Pancreas (tissue), 10 donors: ENCODE measurements around the gene EFCAB6. TPM values are rescaled to one million over a fixed set of nuclear protein-coding genes. Genes with fewer than 3 reads are reported as not detected.
A peak's percentile ranks its signal among the peaks of the same experiment; 100 is the strongest.

Source experiments
- ATAC-seq, 4 donors: fragments of 200-7000 bp; cut with Tn5 transposase; one replicate each; pipeline versions ENCODE4 v1.8.0 to v1.9.1; 2020; ENCODE audit warnings: mild to moderate bottlenecking in 4 of 4, moderate library complexity in 4 of 4
- DNase-seq, 6 donors: peaks; one replicate each; pipeline ENCODE4 v3.0.0-alpha.2; 2020
- FAIRE-seq: peaks from 2 replicates; lab custom pipeline; 2012; peaks lifted over from hg19 to GRCh38; lab: Jason Lieb, UNC
- H3K27ac ChIP-seq, 4 donors: fragments of 200-600 bp; sonication (generic); 1 replicate in 3 of 4; 2 replicates in 1 of 4; pipeline versions ENCODE4 v1.5.0 to v1.8.0; 2020
- H3K27me3 ChIP-seq, 4 donors: fragments of 200-600 bp; one replicate each; pipeline ENCODE4 v1.8.0; 2021
- H3K36me3 ChIP-seq, 3 donors: fragments of 200-600 bp; sonication (generic) in 1 of 3; one replicate each; pipeline versions ENCODE4 v1.5.0 to v1.8.0; 2020 to 2021
- H3K4me1 ChIP-seq, 3 donors: fragments of 200-600 bp; one replicate each; pipeline ENCODE4 v1.8.0; 2021
- H3K4me3 ChIP-seq, 4 donors: fragments of 200-600 bp; sonication (generic) in 2 of 4; one replicate each; pipeline versions ENCODE4 v1.5.0 to v1.8.0; 2020 to 2021
- H3K9me3 ChIP-seq, 4 donors: fragments of 200-600 bp; one replicate each; pipeline ENCODE4 v1.8.0; 2021
- WGBS, 2 donors: extraction: QIAGEN DNeasy Blood & Tissue Kit; methylation state at CpG; one replicate each; pipeline ENCODE4 v1.1.7; 2013; 5-methylcytosine and 5-hydroxymethylcytosine counted together
- intact Hi-C, 3 donors: fragments of 100-400 bp; cut with DNase I; formaldehyde crosslinking; loops; one replicate each; pipeline versions ENCODE4 v1.11.1 to v1.14.2; 2022
- polyA plus RNA-seq, 2 donors: library from polyadenylated mRNA; stranded (reverse); fragments of 200-250 nt; gene quantifications; one replicate each; pipeline ENCODE4 v1.2.3, GENCODE V29; 2013
- total RNA-seq, 6 donors: library from RNA; stranded (reverse); fragmentation: NEBNext Ultra II Directional in 4 of 6; extraction: Animal tissue kit (Norgen Biotek cat#: 25700) in 4 of 6; gene quantifications; one replicate each; pipeline versions ENCODE4 v1.2.1 to v1.2.4, GENCODE V29; 2021 to 2023
- TF ChIP-seq, protein P1 (sequence below), 4 donors: fragments of 200-600 bp; sonication (generic) in 3 of 4; IDR thresholded peaks; one replicate each; pipeline versions ENCODE4 v1.5.0 to v1.8.0; 2021; ENCODE audit warnings: antibody characterized with exemption in 4 of 4
- donor health status: healthy with polysubstance abuse.
- donor health status: DM: no; HTN: no; CAD: no; lungs with moderate emphysema.
- donor health status: DM: no; HTN: no; CAD: no.
- donor health status: control.
- donor health status: control.
- donor health status: Bipolar disorder and iron deficiency.
- donor health status: DM: yes; HTN: yes; CAD: no.
- donor health status: DM: no; HTN: no; CAD: no.
- donor health status: DM: no; HTN: no; CAD: no.
- donor health status: DM: yes; HTN: yes; CAD: no.

Gene EFCAB6
- total and polyA plus RNA-seq, 8 donors, result 1.6 to 3.4 (median 2.2) TPM

DNA sequence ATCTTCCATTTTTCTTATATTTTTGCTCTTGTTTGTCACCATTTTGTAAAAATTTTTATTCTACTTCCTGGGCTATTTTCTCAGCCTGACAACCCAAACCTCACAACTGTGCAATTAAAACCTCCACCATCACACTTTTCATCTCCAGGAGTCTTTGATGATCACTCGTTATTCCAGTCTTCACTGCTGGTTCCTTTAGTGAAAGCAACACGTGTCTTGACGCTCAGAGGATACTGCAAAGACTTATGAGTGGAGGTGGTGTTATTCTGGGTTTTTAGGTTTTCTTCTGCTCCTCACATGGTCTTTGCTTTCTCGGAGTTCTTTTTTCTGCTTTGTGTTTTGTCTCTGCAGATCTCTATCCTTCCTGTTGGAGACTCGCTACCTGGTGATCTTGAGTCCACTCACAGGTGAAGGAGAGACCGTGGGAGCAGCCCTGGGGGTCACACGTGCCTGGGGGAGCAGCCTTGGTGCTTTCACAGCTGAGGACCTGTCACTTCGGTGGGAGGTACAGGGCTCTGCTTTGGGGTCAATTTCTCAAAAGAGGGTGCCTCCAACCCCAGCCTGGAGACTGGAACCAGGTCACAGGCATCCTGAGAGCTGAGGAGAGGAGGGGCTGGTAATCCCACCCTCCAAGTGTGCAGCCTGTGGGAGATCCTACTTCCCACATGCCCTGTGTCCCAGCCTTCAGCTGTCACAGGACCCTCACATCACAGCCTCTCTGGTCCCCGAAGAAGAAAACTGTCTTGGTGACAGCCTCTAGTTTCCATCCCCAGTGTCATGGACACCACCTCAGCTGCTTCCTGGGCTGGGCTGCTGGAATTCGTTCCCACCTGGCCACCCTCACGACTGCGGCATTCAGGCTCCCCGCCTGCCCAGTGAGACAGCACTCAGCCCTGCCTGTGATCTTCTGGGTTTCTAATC, 39.2 kb upstream of the EFCAB6 start:
- DNase-seq (peak in 2 of 6 donors; percentile 2 to 43), ATAC-seq (no peak), FAIRE-seq (no peak)
- intact Hi-C loops, result no loop called here
- WGBS, 2 donors, result 34 to 50% methylated on average over 13 of the region's 13 CpGs
- Histone ChIP-seq H3K36me3 (no peaks in the 10 kb centered on the region), H3K27me3 (no peaks in the 10 kb centered on the region), H3K4me3 (no peak overlapping the region), H3K4me1 (no peaks in the 10 kb centered on the region), H3K9me3 (no peaks in the 10 kb centered on the region), H3K27ac (no peak overlapping the region)
- TF ChIP-seq, protein P1, sequence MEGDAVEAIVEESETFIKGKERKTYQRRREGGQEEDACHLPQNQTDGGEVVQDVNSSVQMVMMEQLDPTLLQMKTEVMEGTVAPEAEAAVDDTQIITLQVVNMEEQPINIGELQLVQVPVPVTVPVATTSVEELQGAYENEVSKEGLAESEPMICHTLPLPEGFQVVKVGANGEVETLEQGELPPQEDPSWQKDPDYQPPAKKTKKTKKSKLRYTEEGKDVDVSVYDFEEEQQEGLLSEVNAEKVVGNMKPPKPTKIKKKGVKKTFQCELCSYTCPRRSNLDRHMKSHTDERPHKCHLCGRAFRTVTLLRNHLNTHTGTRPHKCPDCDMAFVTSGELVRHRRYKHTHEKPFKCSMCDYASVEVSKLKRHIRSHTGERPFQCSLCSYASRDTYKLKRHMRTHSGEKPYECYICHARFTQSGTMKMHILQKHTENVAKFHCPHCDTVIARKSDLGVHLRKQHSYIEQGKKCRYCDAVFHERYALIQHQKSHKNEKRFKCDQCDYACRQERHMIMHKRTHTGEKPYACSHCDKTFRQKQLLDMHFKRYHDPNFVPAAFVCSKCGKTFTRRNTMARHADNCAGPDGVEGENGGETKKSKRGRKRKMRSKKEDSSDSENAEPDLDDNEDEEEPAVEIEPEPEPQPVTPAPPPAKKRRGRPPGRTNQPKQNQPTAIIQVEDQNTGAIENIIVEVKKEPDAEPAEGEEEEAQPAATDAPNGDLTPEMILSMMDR (IDR thresholded peaks at IDR 0.05), result no peak

- intact Hi-C loops, result no loop called here
- Histone ChIP-seq H3K36me3 (no peaks in the 10 kb centered on the region), H3K27me3 (no peaks in the 10 kb centered on the region), H3K4me1 (no peaks in the 10 kb centered on the region), H3K27ac (no peak overlapping the region), H3K9me3 (no peaks in the 10 kb centered on the region), H3K4me3 (no peak overlapping the region)
- WGBS, 2 donors, result 49 to 60% methylated on average over 12 of the region's 12 CpGs
- FAIRE-seq, result no peak
- ATAC-seq, result no peak
- TF ChIP-seq, protein P1 (IDR thresholded peaks at IDR 0.05), result no peak
- DNase-seq, result peak in 2 of 6 donors; percentile 10 to 49
These were observed 38.4 kb upstream of the EFCAB6 start for GRCh38 chr22:43850529-43850928.

DNA sequence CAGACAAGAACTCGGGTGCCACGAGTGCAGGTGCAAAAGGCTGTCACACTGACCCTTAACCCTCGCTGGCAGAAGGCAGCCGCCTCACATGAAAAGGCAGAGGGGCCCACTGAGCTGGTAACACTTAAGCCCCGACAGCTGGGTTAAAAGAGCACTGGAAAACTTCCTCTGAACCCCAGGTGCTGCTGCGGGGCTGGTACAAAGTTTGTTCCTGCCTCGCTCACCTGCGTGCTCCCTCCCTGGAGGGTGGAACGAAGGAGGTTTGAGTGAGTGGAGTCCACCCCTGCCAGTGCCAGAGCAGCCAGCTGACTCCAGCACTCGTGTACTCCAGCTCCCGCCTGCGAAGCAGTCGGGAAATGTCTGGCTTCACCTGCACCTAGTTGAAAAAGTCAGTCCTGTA, 37.6 kb upstream of the EFCAB6 start:
- whole genome bisulfite sequencing, 2 donors, result 49 to 66% methylated on average over 13 of the region's 13 CpGs
- H3K27ac ChIP-seq, result no peak overlapping the region
- H3K9me3 ChIP-seq, result no peaks in the 10 kb centered on the region
- H3K4me3 ChIP-seq, result no peak overlapping the region
- intact Hi-C loops, result loop anchor here in 1 of 3 donors (10.0 kb wide), 1 partner anchor 455 kb away; no protein-coding TSS in a partner anchor
- DNase-seq, result peak in 2 of 6 donors; percentile 1 to 24
- no peaks in the 10 kb centered on the region for H3K27me3 ChIP-seq
- no peaks in the 10 kb centered on the region for H3K4me1 ChIP-seq
- TF ChIP-seq, protein P1 (IDR thresholded peaks at IDR 0.05), result no peak
- H3K36me3 ChIP-seq, result no peaks in the 10 kb centered on the region
- ATAC-seq, result no peak
- no peak for FAIRE-seq

DNA sequence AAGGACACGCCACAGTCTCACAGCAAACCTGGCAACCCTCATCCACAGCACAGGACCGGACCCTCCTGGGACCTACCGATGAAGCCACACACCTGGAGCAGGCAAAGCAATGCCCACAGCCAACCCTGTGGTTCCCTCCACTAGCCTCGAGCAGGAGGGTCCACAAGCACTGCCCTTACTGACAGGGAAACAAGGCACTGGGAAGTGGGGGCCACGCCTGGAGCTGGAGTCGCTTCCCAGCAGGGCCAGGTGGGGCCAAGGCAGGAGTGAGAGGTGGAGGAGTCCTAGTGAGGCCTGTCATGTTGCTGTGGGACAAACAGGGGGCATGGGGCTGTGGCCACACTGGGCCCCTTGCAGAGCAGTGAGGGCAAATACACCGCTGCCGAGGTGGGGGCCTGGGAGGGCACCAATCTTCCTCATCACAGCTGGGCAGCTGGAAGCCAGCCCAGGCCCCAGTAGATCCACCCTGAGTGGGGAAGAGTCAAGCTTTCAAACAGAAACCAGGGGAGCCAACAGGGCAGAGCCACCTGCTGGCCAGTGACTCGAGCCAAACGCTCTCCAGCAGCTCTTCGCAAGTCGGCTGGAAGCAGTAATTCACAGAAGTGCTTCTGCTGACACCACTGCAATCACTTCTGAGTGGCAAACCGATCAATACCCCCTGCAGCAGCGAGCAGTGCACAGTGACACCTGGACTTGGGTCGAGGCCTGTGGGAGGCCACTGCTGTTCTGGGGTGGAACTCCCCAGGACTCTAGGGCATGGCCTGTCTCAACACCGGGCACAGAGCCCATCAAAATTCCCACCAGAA, 36.5 kb upstream of the EFCAB6 start:
- H3K9me3 ChIP-seq, result no peaks in the 10 kb centered on the region
- TF ChIP-seq, protein P1 (IDR thresholded peaks at IDR 0.05), result peak in 2 of 4 donors; percentile 18 to 31
- H3K4me1 ChIP-seq, result no peaks in the 10 kb centered on the region
- ATAC-seq (peak in 3 of 4 donors; percentile 77 to 90 (median 80)), DNase-seq (peak in 3 of 6 donors; percentile 36 to 62 (median 37)), FAIRE-seq (no peak)
- intact Hi-C loops, result loop anchor here in 1 of 3 donors (10.0 kb wide), 1 partner anchor 454 kb away; no protein-coding TSS in a partner anchor
- no peaks in the 10 kb centered on the region for H3K27me3 ChIP-seq
- H3K36me3 ChIP-seq, result no peaks in the 10 kb centered on the region
- no peak overlapping the region for H3K27ac ChIP-seq
- 30 to 31% methylated on average over 16 of the region's 16 CpGs for WGBS, 2 donors
- H3K4me3 ChIP-seq, result no peak overlapping the region
